ENCODE data around the gene ABCG2.

GRCh38 chr4:88040707-88041106 is 117.7 kb downstream of the ABCG2 start:
- no peak for TF ChIP-seq CTCF (conservative IDR thresholded peaks at IDR 0.05)
- no peak for TF ChIP-seq EZH2 (IDR thresholded peaks at IDR 0.05; ENCODE audit: low read depth)

All from PC-9 (cell line).